Suprapubic skin (tissue), 4 donors: ENCODE results near the gene SLC22A4. TPM values are rescaled to one million over a fixed set of nuclear protein-coding genes. Genes with fewer than 3 reads are reported as not detected.

Experiments
- DNase-seq, 2 donors: peaks; one replicate each; pipeline ENCODE4 v3.0.0-alpha.2; 2019; ENCODE audit warnings: low spot score in 2 of 2
- H3K27ac ChIP-seq: fragments of 200-600 bp; sonication (generic); one replicate; pipeline ENCODE4 v1.5.1; 2019
- H3K27me3 ChIP-seq: fragments of 200-600 bp; sonication (generic); one replicate; pipeline ENCODE4 v1.5.1; 2019
- H3K36me3 ChIP-seq: fragments of 200-600 bp; sonication (generic); one replicate; pipeline ENCODE4 v1.5.1; 2019
- H3K4me1 ChIP-seq: fragments of 200-600 bp; sonication (generic); one replicate; pipeline ENCODE4 v1.5.1; 2019
- H3K4me3 ChIP-seq: fragments of 200-600 bp; sonication (generic); one replicate; pipeline ENCODE4 v1.5.1; 2019; ENCODE audit warnings: mild to moderate bottlenecking
- H3K9me3 ChIP-seq: fragments of 200-600 bp; sonication (generic); one replicate; pipeline ENCODE4 v1.5.1; 2019
- EP300 ChIP-seq: sonication (generic); formaldehyde crosslinking; IDR thresholded peaks from one replicate; pipeline ENCODE4 v1.6.1; 2017; ENCODE audit warnings: antibody characterized with exemption
- POLR2A ChIP-seq, 2 donors: fragments of 450-650 bp; IDR thresholded peaks; one replicate each; pipeline ENCODE4 v1.6.1; 2017; ENCODE audit warnings: antibody characterized with exemption in 2 of 2, mild to moderate bottlenecking in 2 of 2, moderate library complexity in 2 of 2
- POLR2AphosphoS5 ChIP-seq, 3 donors: sonication (generic); formaldehyde crosslinking; IDR thresholded peaks; one replicate each; pipeline ENCODE4 v1.6.1; 2017; ENCODE audit warnings: antibody characterized with exemption in 3 of 3
- WGBS: methylation state at CpG from one replicate; pipeline ENCODE4 v1.1.5; 2018; 5-methylcytosine and 5-hydroxymethylcytosine counted together
- total RNA-seq, 4 donors: library from RNA; depleted of rRNA; stranded (reverse); fragments of >200 nt; gene quantifications; one replicate each; pipeline ENCODE4 v1.1.0, GENCODE V29; 2016
- TF ChIP-seq, protein P1 (sequence below), 2 donors: fragments of 200-600 bp in 1 of 2; fragments of 450-650 bp in 1 of 2; sonication (generic) in 1 of 2; IDR thresholded peaks; one replicate each; pipeline ENCODE4 v1.5.1; 2016 to 2019; ENCODE audit warnings: antibody characterized with exemption in 2 of 2, mild to moderate bottlenecking in 1 of 2, moderate library complexity in 1 of 2

SLC22A4 gene
- total RNA-seq, 4 donors from 2014 or later = 0.32 to 1.9 (median 1.3) TPM

DNA sequence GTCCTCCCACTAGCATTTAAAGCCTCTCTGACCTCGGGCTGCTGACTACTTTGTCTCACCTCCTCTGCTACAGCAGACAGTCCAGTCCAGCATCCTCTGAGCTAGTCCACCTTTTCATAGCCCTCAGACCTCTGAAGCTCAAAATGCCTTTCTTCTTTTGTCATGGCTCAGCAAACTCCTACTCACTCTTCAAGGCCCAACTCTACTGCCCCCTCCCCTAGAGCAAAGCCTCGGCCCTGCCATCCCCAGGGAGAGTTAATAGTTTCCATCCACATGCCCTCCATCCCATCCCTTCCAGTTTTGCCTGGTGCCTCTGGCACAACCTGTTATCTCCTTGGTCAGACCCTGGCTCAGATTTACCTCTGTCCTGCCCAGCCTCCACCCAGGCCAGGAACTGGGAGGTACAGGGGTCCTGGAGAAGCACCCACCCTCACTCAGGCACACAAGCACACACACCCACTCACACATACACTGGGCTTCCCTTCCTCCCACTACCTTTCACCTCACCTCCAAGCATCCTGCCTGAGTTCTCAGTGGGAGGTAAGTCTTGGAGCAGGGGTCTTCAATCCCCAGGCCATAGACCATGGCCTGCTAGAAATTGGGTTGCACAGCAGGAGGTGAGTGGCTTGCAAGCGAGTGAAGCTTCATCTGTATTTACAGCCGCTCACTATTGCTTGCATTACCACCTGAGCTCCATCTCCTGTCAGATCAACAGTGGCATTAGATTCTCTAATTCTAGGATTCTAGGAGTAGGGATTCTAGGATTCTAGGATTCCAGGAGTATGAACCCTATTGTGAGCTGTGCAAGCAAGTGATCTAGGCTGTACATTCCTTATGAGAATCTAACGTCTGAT is 18.6 kb upstream of the SLC22A4 start:
- Histone ChIP-seq H3K36me3 (peaks cover 21% of the 10 kb centered on the region), H3K9me3 (no peaks in the 10 kb centered on the region), H3K27ac (no peak overlapping the region), H3K4me1 (peaks cover 6% of the 10 kb centered on the region), H3K4me3 (no peak overlapping the region), H3K27me3 (no peaks in the 10 kb centered on the region)
- TF ChIP-seq EP300 (no peak), POLR2A (IDR thresholded peaks at IDR 0.05) (no peak), POLR2AphosphoS5 (IDR thresholded peaks at IDR 0.05) (no peak)
- TF ChIP-seq, protein P1, sequence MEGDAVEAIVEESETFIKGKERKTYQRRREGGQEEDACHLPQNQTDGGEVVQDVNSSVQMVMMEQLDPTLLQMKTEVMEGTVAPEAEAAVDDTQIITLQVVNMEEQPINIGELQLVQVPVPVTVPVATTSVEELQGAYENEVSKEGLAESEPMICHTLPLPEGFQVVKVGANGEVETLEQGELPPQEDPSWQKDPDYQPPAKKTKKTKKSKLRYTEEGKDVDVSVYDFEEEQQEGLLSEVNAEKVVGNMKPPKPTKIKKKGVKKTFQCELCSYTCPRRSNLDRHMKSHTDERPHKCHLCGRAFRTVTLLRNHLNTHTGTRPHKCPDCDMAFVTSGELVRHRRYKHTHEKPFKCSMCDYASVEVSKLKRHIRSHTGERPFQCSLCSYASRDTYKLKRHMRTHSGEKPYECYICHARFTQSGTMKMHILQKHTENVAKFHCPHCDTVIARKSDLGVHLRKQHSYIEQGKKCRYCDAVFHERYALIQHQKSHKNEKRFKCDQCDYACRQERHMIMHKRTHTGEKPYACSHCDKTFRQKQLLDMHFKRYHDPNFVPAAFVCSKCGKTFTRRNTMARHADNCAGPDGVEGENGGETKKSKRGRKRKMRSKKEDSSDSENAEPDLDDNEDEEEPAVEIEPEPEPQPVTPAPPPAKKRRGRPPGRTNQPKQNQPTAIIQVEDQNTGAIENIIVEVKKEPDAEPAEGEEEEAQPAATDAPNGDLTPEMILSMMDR (IDR thresholded peaks at IDR 0.05) = no peak
- 84% methylated on average over 5 of the region's 5 CpGs for WGBS
- DNase-seq = no peak

GRCh38 chr5:132277256-132277655 is 16.9 kb upstream of the SLC22A4 start:
- Histone ChIP-seq H3K4me1 (peaks cover 6% of the 10 kb centered on the region), H3K9me3 (no peaks in the 10 kb centered on the region), H3K4me3 (no peak overlapping the region), H3K27ac (no peak overlapping the region), H3K36me3 (peaks cover 5% of the 10 kb centered on the region), H3K27me3 (no peaks in the 10 kb centered on the region)
- TF ChIP-seq, protein P1 (IDR thresholded peaks at IDR 0.05) = no peak
- TF ChIP-seq POLR2A (IDR thresholded peaks at IDR 0.05) (no peak), POLR2AphosphoS5 (IDR thresholded peaks at IDR 0.05) (no peak), EP300 (no peak)
- 82% methylated on average over 6 of the region's 6 CpGs for WGBS
- DNase-seq = peak in 1 of 2 donors; percentile 3

GRCh38 chr5:132277971-132278853 is 16.0 kb upstream of the SLC22A4 start:
- Histone ChIP-seq H3K9me3 (no peaks in the 10 kb centered on the region), H3K36me3 (peaks cover 3% of the 10 kb centered on the region), H3K27ac (no peak overlapping the region), H3K27me3 (no peaks in the 10 kb centered on the region), H3K4me3 (no peak overlapping the region), H3K4me1 (peaks cover 6% of the 10 kb centered on the region)
- TF ChIP-seq POLR2AphosphoS5 (IDR thresholded peaks at IDR 0.05) (no peak), EP300 (no peak), POLR2A (IDR thresholded peaks at IDR 0.05) (no peak)
- TF ChIP-seq, protein P1 (IDR thresholded peaks at IDR 0.05) = no peak
- peak in 1 of 2 donors; percentile 47 for DNase-seq
- WGBS = 77% methylated on average over 6 of the region's 6 CpGs

DNA sequence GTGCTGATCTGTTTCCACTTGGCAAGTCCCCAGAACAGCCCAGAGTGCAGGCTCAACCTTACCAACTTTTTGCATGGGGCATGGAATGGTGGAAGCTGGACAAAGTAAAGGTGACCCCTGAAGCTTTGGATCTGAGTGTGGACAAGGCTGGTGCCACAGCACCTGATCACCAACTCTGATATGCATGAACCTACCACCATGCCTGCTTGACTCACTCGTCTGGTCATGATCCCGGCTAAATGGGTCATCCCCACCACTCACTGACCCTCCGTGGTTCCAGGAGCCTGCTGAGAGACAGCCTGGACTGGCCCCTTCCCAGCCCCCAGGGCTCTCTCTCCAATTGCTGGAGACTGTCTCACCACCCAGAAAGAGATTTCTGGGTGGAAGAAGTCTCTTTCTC is 14.4 kb upstream of the SLC22A4 start:
- Histone ChIP-seq H3K36me3 (no peaks in the 10 kb centered on the region), H3K4me1 (no peaks in the 10 kb centered on the region), H3K27ac (no peak overlapping the region), H3K9me3 (no peaks in the 10 kb centered on the region), H3K4me3 (no peak overlapping the region), H3K27me3 (no peaks in the 10 kb centered on the region)
- no peak for DNase-seq
- TF ChIP-seq, protein P1 (IDR thresholded peaks at IDR 0.05) = no peak
- TF ChIP-seq POLR2AphosphoS5 (IDR thresholded peaks at IDR 0.05) (no peak), POLR2A (IDR thresholded peaks at IDR 0.05) (no peak), EP300 (no peak)
- 100% methylated on average over 1 of the region's 3 CpGs for WGBS
